Measurements from ENCODE around the gene LDLRAD3. TPM values are rescaled to one million over a fixed set of nuclear protein-coding genes. Genes with fewer than 3 reads are reported as not detected.
A peak's percentile ranks its signal among the peaks of the same experiment; 100 is the strongest.

LDLRAD3 gene
- total RNA-seq, 2 experiments from 2014 or later: not detected

DNA sequence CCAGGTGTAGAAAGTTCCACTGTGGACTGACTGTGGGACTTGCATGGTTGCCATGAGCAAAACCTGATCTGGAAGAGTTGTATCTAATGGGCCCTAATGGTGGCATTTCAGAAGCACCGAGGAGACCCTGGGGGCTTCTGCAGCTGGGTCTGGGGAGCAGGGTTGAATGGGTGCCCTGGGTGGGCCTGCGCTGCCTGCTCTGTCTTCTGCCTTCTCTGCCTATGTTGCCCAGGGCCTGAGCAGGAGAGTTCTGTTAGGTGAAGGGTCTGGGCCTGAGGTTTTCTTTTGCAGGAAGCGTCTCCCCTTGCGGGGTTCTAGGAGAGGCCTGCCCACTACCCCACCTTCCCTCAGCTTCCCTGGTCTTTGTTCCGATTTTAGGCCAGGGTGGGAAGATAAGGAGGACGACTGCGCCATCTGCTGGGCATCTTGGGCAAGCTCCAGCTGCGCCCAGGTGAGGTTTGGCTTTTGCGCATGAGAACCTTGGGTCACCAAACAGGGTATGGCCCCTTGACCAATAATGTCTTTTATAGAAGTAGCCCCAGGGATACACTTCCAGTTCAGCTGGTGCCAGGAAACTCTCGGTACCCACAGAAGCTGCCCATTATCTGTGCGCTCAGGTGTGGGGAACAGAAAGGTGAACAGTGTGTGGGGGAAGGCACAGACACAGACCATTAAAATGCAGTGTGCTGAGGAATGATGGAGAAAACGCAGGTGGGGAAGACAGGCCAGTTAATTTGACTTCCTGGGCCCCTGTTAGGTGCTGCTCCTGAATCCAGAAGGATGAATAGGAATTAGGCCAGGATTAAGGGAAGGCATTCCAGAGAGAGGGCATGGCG, 322.1 kb downstream of the LDLRAD3 start:
- TF ChIP-seq EZH2phosphoT487 (IDR thresholded peaks at IDR 0.05; ENCODE audit: borderline replicate concordance, low read depth, low read length): no peak
- TF ChIP-seq, protein P1, sequence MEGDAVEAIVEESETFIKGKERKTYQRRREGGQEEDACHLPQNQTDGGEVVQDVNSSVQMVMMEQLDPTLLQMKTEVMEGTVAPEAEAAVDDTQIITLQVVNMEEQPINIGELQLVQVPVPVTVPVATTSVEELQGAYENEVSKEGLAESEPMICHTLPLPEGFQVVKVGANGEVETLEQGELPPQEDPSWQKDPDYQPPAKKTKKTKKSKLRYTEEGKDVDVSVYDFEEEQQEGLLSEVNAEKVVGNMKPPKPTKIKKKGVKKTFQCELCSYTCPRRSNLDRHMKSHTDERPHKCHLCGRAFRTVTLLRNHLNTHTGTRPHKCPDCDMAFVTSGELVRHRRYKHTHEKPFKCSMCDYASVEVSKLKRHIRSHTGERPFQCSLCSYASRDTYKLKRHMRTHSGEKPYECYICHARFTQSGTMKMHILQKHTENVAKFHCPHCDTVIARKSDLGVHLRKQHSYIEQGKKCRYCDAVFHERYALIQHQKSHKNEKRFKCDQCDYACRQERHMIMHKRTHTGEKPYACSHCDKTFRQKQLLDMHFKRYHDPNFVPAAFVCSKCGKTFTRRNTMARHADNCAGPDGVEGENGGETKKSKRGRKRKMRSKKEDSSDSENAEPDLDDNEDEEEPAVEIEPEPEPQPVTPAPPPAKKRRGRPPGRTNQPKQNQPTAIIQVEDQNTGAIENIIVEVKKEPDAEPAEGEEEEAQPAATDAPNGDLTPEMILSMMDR (conservative IDR thresholded peaks at IDR 0.05; ENCODE audit: low read length): peak; percentile 92
- Histone ChIP-seq H3K36me3 (ENCODE audit: insufficient read depth, low read length) (no peaks in the 10 kb centered on the region), H3K9me3 (ENCODE audit: low read length) (no peaks in the 10 kb centered on the region), H3K79me2 (ENCODE audit: insufficient read depth, low read depth, low read length) (no peaks in the 10 kb centered on the region), H3K4me3 (ENCODE audit: low read depth, low read length, poor library complexity, severe bottlenecking) (no peak overlapping the region), H3K4me1 (ENCODE audit: insufficient read depth, low read length, poor library complexity, severe bottlenecking) (no peaks in the 10 kb centered on the region), H3K4me2 (ENCODE audit: low read length) (no peak overlapping the region), H3K27ac (ENCODE audit: low read depth, low read length, poor library complexity, severe bottlenecking) (no peak overlapping the region), H2AFZ (ENCODE audit: low read length) (no peak overlapping the region), H4K20me1 (ENCODE audit: insufficient read depth, low read length) (no peaks in the 10 kb centered on the region), H3K9me2 (ENCODE audit: insufficient read depth, low read length) (no peaks in the 10 kb centered on the region)
- DNase-seq (ENCODE audit: low spot score): peak; percentile 44
- no TSS peak for BruUV-seq (replicated peaks)
- POLR2A ChIA-PET: no interaction called here
- CTCF ChIA-PET (ENCODE audit: unreplicated experiment): interaction anchor here (0.6 to 1.5 kb wide), 3 partner anchors 213 to 444 kb away, joined by 3 to 7 read pairs (median 3); no protein-coding TSS in a partner anchor
- intact Hi-C loops (cut with micrococcal nuclease; ENCODE audit: unreplicated experiment): loop anchor here (1.0 to 2.0 kb wide), 2 partner anchors 223 to 650 kb away; no protein-coding TSS in a partner anchor

DNA sequence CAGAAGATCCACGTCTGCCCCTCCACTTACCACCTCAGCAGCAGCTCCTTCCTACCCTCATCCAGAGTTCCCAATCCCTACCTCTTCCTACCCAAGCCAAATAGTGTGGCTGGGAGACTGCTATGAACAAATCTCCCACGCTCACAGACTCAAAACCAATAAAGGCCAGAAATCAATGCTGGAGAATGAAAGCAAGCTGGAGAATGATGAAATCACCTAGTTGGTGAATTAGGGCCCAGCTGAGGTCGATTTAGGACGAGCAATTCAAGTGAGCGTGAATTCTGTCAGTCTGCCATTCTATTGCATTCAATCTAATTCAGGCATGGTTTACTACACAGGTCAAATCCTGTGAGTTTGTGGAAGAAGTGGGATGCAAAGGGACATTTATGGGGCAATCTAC, 322.9 kb downstream of the LDLRAD3 start:
- POLR2A ChIA-PET: no interaction called here
- BruUV-seq (replicated peaks): no TSS peak
- DNase-seq (ENCODE audit: low spot score): no peak

More for the DNA sequence above, 322.9 kb downstream of the LDLRAD3 start:
- CTCF ChIA-PET (ENCODE audit: unreplicated experiment): no interaction called here
- H3K36me3 ChIP-seq (ENCODE audit: insufficient read depth, low read length): no peaks in the 10 kb centered on the region
- no peaks in the 10 kb centered on the region for H3K9me2 ChIP-seq (ENCODE audit: insufficient read depth, low read length)
- H4K20me1 ChIP-seq (ENCODE audit: insufficient read depth, low read length): no peaks in the 10 kb centered on the region
- no peak overlapping the region for H2AFZ ChIP-seq (ENCODE audit: low read length)
- H3K79me2 ChIP-seq (ENCODE audit: insufficient read depth, low read depth, low read length): no peaks in the 10 kb centered on the region
- no peak overlapping the region for H3K4me3 ChIP-seq (ENCODE audit: low read depth, low read length, poor library complexity, severe bottlenecking)
- H3K27ac ChIP-seq (ENCODE audit: low read depth, low read length, poor library complexity, severe bottlenecking): no peak overlapping the region
- no peaks in the 10 kb centered on the region for H3K9me3 ChIP-seq (ENCODE audit: low read length)
- TF ChIP-seq, protein P1 (conservative IDR thresholded peaks at IDR 0.05; ENCODE audit: low read length): no peak
- TF ChIP-seq EZH2phosphoT487 (IDR thresholded peaks at IDR 0.05; ENCODE audit: borderline replicate concordance, low read depth, low read length): no peak
- no peak overlapping the region for H3K4me2 ChIP-seq (ENCODE audit: low read length)
- no peaks in the 10 kb centered on the region for H3K4me1 ChIP-seq (ENCODE audit: insufficient read depth, low read length, poor library complexity, severe bottlenecking)
- intact Hi-C loops (cut with micrococcal nuclease; ENCODE audit: unreplicated experiment): loop anchor here (1.0 to 2.0 kb wide), 2 partner anchors 224 to 650 kb away; no protein-coding TSS in a partner anchor
